Stimulated activated CD8-positive, alpha-beta memory T cell treated with anti-CD3 and anti-CD28 coated beads, Interleukin-2, amount 100 ng/mL, for 1 hour (primary cell): ENCODE results near the gene CST7.

Experiments
- DNase-seq, 2 donors: peaks; one replicate each; pipeline ENCODE4 v3.0.0-alpha.2; 2020; ENCODE audit warnings: low read depth in 2 of 2

Gene CST7

GRCh38 chr20:24964506-24964840 lies 15.4 kb downstream of the CST7 start:
- no peak for DNase-seq

DNA sequence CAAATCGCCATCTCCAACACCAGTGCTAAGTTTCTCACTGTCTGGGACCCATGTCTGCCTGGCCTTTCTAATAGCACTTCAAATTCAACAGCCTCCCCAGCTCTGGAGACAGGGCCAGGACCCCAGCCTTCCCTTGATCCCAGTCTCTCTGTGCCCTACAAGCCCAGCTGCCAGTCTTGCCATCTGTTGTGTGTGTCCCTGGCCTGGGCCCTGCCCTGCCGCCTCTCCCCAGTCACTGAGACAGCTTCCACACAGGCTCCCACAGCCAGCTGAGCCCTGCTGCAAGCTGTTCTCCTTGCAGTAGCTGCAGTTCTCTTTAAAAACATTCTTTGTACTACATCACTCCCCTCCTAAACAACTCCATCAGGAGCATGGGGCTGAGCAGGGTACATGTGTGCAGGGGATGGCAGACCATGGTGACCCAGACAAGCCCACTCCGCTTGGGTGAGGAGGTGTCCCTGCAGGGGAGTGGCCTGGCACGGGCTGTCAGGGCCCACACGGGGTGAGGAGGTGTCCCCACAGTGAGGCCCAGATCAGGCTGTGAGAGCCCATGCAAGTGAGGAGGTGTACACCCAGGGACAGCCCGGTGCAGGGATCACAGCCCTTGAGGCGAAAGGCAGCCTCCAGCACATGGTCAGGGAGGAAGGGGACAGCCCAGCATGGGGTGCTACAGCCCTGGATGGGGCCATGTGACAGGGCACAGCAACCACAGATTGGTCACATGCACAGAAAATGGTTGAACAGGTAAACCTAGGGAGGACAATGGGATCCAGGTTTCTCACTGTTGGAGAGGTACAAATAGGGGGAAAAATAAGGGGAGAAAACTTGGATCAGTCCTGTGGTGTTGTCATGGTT lies 16.2 kb downstream of the CST7 start:
- DNase-seq, result no peak

- DNase-seq, result no peak
Observed at GRCh38 chr20:24966317-24967012, 17.4 kb downstream of the CST7 start.

DNA sequence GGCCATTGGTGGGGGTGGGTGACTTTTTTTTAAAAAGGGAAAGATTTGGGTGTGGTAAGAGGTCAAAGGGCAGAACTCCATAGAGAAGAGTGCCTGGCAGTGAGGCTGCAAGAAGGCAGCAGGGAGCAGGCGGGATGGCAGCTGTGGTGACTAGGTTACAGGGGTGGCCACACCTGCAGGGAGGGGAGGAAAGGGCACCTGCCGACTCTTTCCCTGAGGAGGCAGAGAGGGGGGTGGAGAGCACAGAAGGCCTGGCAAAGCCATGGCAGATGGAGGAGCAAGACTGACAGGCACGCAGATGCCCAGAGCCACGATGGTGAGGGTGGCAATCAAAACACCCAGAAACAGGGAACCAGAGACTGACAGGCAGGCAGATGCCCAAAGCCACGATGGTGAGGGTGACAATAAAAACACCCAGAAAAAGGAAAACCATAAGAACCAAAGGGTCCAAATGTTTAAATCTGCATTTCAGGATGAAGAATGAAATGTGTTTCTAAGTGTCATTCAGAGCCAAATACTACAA lies 19.3 kb downstream of the CST7 start:
- DNase-seq, result no peak

DNA sequence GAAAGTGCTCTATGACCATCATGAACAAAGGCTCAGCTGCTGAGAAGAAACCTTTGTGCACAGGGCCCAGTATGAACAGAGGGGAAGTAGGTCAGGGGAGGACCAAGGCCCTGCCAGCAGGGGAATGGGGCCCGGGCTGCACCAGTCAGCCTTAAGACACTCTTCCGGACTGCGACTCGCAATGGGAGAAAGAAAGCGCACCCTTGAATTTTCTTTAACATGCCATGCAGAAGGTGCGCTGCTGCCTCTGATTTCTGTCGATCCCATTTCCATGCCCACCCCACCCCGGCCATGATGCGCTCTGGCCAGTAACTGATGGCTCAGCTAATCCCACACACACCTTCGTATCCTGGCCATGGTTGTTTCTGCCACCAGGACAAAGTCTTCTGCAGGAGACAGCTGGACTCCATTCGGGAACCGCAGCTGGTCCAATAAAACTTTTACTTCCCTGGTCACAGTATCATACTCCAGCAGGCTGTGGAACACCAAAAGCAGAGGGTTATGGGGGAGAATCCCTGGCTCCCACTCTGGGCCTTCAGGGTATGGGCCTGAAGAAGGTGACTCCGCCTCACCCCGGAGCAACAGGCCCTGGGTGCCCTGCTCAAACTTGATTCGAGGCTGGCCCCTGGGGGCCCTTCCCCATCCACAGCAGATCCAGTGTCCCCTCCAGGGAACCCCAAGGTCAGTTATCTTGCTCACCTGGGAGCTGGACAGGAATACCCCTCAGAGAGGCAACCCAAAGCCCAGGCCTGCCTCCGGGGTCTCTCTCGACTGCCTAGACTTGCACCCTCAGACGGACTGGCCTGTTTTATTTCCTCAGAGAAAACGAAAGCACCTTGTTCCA lies 20.3 kb downstream of the CST7 start:
- DNase-seq, result no peak

GRCh38 chr20:24970030-24970553 lies 21.0 kb downstream of the CST7 start:
- DNase-seq, result no peak

- no peak for DNase-seq
Observed at GRCh38 chr20:24970754-24971153, 21.7 kb downstream of the CST7 start.

- DNase-seq, result no peak
Observed at GRCh38 chr20:24971376-24972101, 22.5 kb downstream of the CST7 start.

GRCh38 chr20:24972341-24972740 lies 23.3 kb downstream of the CST7 start:
- no peak for DNase-seq

DNA sequence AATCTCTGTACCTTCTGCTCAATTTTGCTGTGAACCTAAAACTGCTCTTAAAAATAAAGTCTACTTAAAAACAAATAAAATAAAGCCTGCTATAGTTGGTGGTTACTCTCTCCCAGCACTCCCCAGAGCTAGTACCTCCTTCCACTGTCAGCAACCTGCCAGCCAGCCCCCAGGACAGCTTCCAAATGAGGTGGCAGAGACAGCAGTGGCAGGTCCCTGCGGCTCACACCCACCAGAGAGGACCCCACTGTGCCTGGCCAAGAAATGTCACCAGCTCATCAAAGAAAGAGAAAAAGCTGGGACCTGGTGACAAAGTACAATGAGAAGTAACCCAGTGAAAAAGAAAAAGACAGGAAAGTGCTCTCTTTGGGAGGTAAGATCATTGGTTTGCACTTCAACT lies 28.3 kb downstream of the CST7 start:
- DNase-seq, result no peak

GRCh38 chr20:24977797-24978196 lies 28.7 kb downstream of the CST7 start:
- no peak for DNase-seq

DNA sequence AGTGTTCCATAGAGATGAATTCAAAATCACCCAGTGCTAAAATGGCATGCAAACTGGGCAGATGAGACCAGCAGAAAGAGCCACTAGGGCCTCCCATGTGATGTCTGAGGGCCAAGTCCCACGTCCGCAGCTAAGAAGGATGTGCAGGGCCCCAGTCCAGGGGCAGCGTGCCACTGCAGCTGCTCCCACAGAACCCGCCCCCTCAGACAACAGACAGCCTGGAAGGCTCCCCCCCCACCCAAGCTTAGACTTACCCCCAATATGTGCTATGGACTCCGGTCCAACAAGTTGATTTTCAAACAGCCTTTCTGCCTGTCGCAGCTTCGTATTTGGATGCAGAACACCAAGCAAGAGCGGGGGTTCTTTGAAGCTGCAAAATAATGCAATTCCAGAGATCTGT lies 29.4 kb downstream of the CST7 start:
- no peak for DNase-seq

DNA sequence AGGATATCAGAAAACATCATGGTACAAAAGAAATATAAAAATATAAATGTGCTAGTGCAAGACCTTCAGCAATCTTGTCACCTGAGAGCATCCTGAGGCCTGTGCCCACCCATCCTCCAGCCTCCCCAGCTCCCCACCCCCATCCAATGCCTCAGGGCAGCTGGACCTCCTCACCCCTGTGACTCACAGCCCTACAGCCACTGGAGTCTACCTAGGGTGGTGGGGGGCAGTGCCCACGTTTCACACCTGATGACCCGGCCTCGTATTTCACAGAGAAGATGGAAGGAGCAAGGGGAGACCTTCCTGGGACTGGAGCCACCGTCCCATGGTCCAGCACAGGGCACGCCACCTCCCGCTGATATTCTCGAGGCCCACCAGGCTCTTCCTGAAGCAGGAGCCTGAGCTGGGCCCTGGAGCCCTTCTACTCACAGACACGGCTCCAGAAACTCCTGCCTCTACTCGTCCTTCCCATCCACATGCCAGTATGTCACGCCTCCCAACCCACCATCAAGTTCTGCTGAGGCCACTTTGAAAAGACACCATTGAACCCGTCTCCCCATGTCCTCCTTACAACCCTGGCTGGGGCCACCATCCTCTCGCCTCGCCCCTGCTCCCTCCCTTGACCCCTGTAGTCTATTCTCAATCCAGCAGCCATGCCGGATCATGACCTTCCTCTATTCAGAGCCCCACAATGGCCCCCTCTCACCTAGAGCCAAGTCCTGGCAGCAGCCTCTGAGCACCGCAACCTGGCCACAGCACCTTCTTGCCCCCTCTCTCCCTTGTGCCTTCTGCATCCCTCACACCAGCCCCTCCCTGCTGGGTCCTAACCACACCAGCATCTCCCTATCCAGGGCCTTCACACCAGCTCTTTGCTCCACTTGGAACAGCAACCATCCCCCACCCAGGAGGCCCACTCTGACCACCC lies 30.2 kb downstream of the CST7 start:
- no peak for DNase-seq

- no peak for DNase-seq
Observed at GRCh38 chr20:24980291-24981053, 31.4 kb downstream of the CST7 start.

GRCh38 chr20:24981282-24981681 lies 32.2 kb downstream of the CST7 start:
- no peak for DNase-seq

DNA sequence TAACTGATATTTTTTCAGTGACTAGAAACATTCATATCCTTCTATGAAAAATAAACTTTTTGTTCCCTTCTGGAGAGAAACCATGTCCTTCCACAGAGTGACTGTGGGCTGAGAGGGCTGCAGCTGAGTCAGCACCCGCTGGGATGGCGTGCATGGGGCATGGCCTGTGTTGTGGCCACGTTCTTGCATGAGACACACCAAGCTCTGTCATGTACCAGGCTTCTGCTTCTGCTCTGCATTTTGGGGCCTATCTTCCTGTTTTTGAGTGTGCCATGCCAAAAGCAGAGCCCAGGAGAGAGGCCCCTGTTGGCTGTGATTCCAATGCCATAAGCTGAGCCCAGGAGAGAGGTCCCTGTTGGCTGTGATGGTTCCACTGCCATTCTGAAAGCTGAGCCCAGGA lies 32.7 kb downstream of the CST7 start:
- no peak for DNase-seq

DNA sequence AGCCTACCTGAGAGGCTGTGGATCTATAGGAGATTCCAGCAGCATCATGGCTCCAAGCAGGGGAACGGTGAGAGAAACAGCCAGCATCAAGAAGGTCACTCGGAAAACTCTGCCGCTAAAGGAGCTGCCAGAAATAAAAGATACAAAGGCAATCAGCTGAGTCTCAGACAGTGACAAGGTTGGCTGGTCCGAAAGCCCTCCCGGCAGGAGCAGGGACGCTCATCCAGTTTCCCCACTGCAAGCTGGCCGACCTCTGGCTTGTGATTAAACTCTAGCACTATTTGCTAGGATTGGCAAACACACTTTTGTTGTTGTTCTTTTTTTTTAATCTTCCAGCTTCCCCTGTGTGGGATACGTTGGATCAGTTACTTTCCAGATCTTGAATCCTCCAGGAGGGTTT lies 34.8 kb downstream of the CST7 start:
- no peak for DNase-seq

DNA sequence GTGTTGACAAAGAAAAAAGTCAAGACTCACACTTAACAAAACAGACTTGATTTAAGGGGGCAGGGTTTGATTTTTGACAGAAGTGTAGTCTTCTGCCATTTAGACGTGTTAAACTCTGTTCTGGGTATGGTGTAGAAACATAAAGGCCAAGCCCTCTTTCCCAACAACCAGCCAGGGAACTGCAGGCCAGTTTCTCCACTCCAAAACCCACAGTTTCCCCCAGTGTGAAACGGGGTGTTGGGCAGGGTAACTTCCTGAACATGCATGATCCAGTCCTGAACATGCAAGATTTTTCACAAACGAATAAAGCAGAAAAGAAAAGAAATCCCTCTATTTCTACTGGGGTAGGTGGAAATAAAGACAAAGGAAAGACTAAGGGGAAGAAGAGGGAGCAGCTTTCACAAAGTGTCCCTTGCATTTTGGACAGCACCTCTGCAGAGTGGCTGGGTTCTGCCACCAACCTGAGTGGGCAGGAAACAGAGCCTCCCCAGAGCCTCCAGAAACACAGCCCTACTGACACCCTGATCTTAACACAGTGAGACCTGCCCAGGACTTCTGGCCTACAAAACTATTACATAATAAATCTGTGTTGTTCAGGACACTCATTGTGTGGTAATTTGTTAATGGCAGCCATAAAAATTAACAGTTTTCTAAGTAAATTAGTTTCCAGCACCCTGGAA lies 36.0 kb downstream of the CST7 start:
- no peak for DNase-seq

GRCh38 chr20:24985802-24986201 lies 36.7 kb downstream of the CST7 start:
- no peak for DNase-seq
